SW480 (cell line): ENCODE data around the gene MFAP4.

ENCODE experiments used
- DNase-seq: peaks from one replicate; pipeline ENCODE4 v3.0.0-alpha.2; 2016; ENCODE audit warnings: low spot score

Gene MFAP4

DNA sequence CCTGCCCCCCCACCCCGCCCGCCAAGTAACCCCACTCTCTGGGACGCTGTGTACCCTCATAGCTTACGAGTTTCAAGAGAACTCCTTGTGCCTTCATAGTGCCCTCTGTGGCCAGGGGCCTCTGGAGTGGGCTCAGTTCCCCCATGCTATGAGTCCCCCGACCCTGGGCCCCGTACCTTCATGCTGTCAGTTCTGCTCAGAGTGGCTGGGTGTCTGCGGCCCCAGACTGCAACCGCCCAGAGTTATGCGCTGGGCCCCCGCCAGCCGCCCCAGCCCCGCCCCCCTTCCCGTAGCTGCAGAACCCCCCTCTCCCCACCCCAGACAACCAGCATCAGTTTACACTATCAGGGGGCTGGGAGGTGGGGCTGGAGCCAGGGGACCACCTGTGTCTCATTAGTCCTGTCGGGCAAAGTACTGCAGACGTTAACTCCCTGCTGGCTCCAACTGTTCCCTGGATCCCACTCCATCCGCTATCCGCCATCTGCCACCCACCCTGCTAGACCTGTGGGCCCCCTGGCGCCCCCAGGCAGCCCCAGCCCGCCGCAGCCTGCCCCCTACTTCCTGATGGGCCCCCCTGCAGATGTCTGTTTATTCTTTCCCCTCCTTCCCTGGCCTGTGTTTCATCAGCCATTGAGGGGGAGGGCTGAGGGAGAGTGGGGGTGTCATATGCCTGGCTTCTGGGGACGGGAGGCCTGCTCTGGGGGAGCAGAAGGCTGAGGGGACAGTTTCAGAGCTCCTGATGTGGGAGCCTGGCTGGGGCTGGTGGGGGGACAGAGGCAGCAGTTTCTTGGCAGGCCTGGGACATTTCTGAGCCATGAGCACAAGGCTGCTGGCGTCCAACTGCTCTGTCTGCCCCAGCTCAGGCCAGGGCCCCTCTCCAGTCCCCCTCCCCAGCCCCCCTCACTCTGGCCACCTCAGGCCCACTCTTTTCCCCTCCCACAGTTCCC is at the start of gene MFAP4:
Gene MFAP4, minus strand, starts transcription at position 217 of the 947 bp plus-strand sequence. Its CDS starts 35 bp downstream, at position 182.
- DNase-seq: no peak

DNA sequence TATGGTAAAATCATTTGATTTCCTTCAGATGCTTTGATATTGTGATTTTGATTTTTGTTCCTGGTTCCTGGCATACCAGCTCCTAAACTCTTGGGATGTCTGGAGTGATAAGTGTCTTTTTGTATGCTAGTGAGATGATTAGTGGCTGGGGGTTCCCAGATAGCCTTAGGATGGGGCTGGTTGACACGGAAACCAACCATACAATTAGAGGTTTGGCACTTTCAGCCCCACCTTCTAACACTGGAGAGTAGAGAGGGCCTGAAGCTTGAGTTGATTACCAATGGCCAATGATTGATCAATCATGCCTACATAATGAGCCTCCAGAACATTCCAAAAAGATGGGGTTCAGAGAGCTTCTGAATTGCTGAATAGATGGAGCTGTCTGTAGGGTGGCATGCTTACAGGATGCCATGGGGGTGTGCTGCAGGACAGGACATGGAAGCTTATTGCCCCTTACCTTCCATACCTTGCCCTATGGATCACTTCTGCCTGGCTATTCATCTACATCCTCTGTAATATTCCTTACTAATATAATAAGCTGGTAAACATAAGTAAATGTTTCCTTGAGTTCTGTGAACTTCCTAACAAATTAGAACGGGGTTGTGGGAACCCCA is 46.8 kb upstream of the MFAP4 start:
- no peak for DNase-seq

DNA sequence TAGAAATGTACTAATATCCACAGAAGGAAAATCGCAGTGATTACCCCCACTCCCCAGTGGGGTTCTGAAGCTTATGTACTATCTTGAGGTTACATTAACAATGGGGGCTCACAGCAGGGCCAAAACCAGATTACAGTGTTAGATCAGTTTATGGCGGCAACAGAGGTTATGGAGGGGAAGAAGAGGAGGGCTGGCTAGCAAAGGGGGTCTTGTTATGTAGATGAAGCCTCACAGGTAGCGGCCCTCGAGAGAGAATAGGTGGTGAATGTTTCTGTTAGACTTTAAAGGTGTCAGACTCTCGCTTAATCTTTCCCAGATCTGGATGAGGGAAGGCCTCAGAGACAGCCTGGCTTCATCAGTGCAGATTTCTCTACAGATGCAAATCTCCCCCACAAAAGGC is 46.3 kb upstream of the MFAP4 start:
- DNase-seq: no peak

- DNase-seq: no peak
Measured at GRCh38 chr17:19431691-19432090, 44.7 kb upstream of the MFAP4 start.

DNA sequence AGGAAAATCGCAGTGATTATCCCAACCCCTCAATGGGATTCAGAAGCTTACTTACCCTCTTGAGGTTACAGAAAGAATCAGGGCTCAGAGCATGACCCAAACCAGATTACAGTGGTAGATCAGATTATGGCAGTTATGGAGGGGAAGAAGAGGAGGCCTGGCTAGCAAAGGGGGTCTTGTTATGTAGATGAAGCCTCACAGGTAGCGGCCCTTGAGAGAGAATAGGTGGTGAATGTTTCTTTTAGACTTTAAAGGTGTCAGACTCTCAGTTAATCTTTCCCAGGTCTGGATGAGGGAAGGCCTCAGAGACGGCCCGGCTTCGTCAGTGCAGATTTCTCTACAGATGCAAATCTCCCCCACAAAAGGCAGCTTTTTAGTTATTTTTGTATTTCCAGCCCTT is 39.6 kb upstream of the MFAP4 start:
- DNase-seq: no peak

DNA sequence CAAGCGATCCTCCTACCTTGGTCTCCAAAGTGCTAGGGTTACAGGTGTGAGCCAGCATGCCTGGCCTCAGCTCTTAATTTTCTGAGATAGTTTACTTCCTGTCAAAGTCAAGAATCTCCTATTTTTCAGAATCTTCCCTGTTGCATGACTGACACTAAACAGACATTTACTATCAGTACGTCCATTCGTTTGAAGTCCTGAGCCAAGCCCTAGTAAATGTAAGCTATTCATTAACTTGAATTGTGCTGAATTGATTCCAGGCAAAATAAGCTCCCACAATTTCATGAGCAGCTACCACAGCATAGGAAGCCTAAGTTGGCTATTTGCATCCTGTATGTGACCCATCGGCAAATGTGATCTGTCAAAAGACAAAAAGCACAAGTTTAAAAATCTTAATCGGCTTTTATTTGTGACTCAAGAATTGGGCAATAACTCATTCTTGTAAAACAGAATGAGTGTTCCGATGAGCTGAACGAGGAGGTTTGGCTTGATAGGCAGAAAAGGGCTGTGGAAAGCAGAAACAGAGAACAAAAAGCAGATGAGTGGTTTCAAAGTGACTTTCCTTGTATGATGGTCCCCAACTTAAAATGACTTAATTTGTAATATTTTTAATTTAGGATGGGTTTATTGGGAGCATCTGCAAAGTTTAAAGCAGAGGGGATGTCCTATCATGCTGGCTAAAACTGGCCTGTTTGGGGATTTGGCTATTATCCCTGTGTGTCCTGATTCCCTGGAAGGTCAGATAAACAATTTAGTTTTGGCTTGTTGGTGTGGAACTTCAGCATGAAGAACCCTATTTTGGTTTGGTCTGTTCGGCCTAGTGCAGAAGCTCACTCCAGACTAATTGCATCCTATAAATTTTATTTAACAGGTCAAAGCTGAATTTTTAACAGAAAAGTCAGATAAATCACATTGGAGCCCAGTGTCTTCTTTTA is 38.2 kb upstream of the MFAP4 start:
- no peak for DNase-seq

GRCh38 chr17:19421926-19422325 is 34.9 kb upstream of the MFAP4 start:
- DNase-seq: no peak

DNA sequence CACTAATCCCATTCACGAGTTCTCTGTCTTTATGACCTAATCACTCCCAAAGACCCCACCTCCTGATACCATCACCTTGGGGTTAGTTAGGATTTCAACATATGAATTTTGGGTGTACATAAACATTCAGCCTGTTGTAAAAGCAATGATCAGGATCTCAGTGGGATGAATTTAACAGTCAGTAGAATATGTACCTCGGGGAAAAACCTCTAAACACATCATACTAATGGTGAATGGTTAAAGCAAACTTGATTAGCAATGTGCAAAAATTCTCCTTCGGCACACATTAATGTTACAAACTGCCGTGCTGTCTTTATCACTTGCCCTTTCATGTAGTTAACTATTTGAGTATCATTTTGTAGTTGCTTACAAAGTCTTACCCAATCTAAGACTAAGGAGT is 34.2 kb upstream of the MFAP4 start:
- no peak for DNase-seq

DNA sequence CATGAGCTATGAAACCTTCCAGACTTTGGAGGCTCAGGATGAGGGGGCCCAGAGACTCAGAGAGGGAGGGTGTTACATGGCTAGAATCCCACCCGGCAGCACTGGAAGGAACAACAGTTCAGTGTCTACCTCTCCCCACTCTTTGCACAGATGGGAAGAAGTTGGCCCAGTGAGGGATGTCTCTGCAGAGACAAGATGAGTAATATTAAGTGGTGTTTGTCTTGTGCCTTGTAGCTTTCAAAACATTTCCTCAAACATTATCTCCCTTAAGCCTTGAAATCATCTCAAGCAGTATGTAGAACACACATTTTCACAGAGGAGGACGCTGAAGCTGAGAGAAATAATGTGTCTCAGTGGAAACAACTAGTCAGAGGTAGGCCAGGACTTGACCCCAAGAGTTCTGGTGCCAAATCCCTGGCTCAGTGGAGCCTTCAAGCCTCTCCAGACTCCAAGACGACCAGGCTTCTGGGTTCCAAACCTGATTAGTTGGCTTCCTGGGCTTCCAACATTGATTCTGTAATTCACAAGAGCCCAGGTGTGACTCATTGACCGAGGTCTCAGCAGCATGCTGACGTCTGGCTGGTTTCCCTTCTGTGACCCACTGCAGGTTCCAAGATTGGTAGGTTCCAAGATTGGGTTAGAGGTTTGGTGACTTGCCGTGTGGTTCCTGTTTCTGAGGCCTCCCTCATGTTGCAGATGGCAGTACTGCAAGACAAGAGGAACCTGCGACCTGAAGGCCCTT is 31.4 kb upstream of the MFAP4 start:
- DNase-seq: no peak

GRCh38 chr17:19417611-19418010 is 30.6 kb upstream of the MFAP4 start:
- DNase-seq: no peak

GRCh38 chr17:19415806-19416775 is 29.1 kb upstream of the MFAP4 start:
- no peak for DNase-seq

DNA sequence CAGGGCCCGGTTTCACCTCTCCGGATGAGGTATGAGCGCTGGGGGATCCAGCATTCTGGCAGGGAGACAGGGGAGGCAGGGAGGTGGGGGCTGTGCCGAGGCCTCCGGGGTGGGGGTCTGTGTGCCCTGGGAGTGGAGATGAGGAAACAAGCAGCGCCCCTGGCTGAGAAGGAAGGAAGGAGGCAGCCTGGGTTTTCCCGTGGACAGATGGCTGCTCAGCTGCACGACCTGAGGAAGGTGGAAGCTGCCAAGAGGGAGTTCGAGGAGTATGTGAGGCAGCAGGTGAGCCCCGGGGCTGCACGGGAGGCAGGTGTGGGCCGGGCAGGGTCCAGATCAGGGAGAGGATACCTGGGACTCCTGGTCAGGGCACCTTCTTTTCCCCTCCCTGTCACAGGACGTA is 28.3 kb upstream of the MFAP4 start:
- no peak for DNase-seq

DNA sequence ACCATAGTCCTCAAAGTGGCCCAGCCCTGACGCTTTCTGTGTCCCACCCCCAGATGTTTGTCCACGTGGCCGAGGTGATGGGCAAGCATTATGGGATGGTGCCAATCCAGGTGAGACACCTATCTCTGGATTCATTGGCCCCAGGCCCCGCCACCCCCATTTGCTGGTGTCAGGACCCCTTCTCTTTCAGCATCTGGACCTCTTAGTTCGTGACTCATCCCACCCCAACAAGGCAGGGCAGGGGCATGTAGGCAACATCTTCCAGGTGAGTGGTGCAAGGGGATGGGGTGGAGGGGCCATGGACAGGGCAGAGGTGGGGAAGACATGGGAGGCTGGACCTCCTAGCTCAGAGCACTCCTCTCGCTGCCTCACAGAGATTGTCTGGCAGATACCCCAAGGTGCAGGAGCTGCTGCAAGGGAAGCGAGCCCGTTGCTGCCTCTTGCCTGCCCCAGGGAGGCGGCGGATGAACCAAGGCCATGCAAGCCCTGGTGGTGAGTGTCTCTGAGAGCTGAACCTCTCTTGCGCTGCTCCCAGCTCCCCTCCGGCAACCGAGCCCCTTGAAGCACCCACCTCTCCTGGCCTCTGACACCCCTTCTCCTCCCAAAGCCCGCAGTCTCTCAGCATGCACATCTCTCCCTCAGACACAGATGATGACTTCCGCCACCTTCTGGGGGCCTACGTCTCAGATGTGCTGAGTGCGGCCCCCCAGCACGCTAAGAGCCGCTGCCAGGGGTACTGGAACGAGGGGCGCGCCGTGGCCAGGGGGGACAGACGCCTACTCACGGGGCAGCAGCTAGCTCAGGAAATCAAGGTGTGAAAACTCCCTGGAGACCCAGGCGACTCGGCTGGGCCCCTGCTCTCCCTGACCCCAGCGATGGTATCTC is 27.6 kb upstream of the MFAP4 start:
- no peak for DNase-seq

DNA sequence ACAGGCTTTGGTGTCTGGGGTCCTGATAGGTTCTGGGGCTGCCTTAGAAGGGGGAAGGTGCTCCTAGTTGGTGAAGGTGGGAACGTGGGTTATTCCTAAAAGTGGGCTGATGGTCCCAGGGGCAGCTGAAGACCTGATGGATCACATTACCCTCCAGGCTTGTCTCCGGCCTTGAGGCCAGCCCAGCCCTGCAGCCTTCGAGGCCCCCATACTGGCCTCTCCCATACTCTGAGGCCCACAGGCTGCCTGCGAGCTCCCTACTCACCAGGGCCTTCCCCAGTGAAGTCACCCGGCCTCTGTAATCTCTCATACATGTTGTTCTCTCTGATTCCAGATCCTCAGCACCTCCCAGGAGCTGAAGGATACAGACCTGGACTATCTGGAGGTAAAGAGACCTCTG is 26.8 kb upstream of the MFAP4 start:
- DNase-seq: no peak

GRCh38 chr17:19412984-19413383 is 26.0 kb upstream of the MFAP4 start:
- no peak for DNase-seq

GRCh38 chr17:19412510-19412909 is 25.5 kb upstream of the MFAP4 start:
- DNase-seq: no peak

DNA sequence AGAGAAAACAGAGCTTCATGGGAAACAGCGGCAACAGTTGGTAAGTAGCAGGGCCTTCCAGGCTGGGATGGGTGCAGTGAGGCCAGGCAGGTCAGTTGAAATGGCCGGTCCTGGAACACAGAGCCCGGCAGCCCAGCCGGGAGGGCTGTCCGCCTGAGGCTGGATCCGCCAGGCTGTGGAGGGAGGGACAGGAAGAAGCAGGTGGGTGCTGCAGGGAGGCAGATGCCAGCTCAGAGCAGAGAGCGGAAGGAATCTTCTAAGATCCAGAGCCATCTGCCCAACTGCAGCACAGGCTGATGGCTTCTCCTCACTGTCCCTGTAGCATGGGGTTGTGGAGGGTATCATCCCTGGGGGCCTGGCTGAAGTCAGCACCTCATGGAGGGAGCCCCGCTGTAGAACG is 24.6 kb upstream of the MFAP4 start:
- no peak for DNase-seq

GRCh38 chr17:19410875-19411620 is 24.1 kb upstream of the MFAP4 start, which contains the start of gene RNF112:
Gene RNF112 (plus strand): TSS chr17:19411232. CDS start chr17:19411409, 177 bp downstream.
- DNase-seq: no peak

- no peak for DNase-seq
Measured at GRCh38 chr17:19410091-19410490, 23.1 kb upstream of the MFAP4 start.
